NCI-H1417 treated with DMSO at 0.1 percent for 48 hours (cell line): ENCODE measurements around the gene OR6Y1.

Source experiments
- DNase-seq: peaks from one replicate; lab custom pipeline; 2025; lab: John Stamatoyannopoulos, UW

Gene OR6Y1

GRCh38 chr1:158506369-158506987 lies 47.7 kb downstream of the OR6Y1 start:
- no peak for DNase-seq

- DNase-seq = no peak
These were observed 57.8 kb downstream of the OR6Y1 start for GRCh38 chr1:158496374-158496773.

GRCh38 chr1:158494796-158495195 lies 59.4 kb downstream of the OR6Y1 start:
- DNase-seq = no peak
